Cerebellar cortex (tissue), 1 donor: Measurements from ENCODE around the gene JARID2.
A peak's percentile ranks its signal among the peaks of the same experiment; 100 is the strongest.

Experiments
- DNase-seq: peaks from one replicate; pipeline ENCODE4 v3.0.0-alpha.2; 2015; ENCODE audit warnings: low spot score

JARID2 gene

DNA sequence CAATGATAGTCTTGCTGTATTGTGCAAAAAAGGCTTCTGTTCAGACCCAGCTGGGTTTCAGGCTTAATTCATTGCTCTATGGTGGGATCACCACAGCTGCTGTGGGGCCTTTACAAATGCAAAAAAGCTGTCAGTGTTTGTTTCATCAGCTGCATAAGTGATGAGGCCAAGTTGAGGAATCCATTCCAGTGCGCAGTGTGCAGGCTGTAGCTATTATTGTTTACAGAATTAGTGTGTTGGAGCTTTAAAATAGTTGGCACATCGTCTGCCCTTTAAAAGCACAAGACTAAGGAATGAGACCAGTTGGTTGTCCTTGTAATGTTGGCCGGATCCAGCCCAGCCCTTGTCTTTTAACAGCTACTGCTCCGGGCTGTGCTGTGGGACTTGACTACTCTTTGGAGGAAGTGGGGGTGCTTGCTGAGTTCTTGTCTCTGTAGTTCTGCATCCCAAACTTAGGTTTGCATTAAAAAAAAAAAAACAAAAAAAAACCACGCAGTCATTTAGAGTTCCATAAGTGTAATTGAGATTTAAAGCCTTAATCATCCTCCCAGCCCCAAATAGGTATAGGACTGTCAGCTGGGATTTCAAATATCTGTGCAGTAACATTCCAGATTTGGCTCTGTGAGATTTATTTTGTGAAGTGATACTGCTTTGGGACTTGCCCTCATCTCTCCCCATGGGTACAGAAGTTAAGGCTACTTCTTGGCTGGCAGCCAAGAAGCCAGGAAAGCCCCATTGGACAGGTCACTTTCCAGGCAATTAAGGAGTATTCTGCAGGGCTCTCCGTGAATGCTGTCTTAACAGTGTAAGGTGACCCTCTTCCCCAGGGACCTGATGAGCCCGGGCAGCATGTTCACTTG is 19.3 kb downstream of the JARID2 start:
- peak; percentile 59 for DNase-seq

DNA sequence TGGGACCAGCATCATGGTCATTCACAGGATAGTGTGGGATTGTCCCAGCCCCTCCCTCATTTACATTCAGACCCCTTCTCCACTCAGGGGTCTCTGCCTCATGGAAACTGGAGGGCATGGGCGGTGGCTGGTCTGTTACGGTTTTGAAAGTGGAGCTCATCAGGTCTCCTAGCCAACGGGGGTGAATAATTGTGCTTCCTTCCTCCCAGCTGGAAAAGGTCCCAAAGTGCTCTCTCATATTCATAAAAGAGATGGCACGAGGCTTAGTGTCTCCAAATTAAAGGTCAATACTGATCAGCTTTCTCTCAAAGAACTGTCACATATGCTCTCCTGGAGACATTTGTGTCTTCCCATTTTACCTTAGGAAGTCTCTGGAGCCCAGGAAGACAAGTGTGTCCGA is 19.9 kb downstream of the JARID2 start:
- no peak for DNase-seq

DNA sequence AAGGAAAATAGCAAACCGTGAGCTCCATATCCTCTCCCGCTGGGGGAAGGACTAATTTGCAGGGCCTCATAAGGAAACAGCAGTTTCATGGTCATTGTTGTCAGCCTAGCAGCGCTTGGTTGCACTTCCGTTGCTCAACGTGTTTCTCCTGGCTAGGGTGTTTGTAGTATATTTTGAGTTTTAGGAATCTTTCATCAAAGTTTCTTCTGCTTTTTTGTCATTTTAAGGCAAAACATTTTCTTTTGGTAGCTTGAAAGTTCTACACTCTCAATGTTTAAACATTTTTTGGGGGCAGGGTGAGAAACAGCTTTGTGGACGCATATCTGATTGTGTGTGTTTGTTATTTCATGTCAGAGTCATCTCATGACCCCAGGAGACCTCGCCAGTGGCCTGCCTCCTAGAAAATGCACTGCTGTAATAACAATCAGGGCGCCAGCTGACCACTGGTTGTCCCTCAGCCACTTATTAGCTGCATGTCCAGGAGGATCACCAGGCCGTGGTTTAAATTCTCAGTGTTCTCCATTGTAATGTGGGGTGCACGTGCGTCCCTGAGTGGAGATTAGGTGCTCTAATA is 20.6 kb downstream of the JARID2 start:
- no peak for DNase-seq

DNA sequence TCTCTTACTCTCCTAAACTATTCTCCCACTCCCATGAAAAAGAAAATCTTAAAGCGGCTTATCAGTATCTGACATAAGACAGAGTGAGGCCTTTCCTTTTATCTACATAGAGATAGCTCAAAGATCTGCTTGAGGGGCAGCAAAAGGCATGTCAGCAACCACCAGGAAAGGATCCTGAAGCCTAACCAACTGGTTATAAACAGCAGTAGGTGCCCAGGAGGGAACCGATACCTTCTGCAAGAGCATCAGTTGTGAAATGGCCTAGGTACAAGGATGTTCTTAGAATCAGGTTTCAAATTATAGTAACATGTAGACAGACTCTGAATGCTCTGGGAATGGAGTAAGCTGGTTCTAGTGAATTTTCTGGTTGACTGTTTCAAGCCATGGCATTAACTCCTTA is 21.4 kb downstream of the JARID2 start:
- no peak for DNase-seq

DNA sequence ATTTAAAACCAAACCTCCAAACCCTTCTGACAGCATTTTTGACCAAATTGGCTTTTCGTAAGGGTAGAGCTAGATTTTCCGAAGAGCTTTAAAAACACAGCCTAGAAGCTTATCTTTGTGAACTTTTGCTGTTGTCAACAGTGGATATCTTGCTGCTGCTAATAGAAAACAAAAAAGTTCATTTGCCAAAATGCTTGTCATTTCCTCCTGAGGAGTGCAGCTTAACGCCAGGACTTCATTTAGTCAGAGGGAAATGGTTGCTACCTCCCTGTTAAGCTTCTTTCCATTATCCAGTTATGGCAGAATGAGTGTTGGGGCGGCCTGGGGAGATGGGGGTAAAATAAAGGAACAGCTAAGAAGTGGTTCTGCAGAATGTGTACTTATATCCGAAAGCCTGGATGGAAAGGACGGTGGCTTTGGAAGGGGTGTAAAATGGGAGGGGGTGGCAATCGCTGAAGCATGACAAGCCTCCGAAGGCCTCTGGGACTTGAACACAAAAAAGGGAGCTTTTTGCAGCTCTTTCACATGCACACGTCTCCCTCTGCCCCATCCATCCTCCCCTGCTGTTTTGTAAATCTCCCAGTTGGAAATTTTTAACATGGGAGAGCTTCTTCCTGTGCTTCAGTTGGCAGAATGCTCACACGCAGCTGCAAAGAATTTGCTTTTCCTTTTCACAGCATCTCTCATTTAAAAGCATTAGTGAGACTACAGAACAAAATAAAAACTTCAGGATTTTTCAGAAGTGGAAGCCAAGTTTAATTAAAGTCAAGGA is 22.5 kb downstream of the JARID2 start:
- DNase-seq = no peak

DNA sequence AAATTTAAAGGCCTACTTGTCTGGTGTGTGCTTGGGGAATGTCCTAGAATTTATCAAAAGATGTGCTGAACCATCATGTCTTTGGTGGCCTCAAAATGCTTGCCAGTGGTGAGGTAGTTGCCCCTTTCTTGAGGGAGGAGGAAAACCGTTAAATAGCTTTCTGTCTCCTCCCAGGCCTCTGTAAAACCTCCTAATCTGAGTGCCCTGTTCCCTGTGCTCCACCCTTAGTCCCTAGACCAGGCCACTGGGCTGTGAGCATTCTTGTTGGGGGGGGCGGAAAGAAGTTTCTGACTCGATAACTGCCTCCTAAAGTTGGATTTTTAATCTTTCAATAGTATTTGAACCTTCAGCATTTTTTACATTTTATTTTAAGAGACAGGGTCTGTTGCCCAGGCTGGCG is 23.1 kb downstream of the JARID2 start:
- DNase-seq = no peak

DNA sequence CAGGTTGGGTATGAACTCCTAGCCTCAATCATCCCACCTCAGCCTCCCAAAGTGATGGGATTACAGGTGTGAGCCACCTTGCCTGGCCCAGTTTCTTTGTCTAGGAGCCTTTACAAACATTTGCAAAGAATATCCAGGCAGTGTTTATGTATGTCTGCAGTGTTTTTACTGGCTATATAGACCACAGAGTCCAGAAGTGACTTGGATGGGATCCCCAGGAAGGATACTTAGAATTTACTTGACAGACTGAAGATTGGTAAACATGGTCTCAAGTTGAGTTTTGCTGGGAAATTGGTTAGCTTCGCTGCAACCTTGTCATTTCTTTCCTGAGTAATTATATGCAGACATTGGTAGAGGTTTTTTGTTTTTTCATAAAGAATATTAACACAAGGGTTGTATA is 23.8 kb downstream of the JARID2 start:
- no peak for DNase-seq

DNA sequence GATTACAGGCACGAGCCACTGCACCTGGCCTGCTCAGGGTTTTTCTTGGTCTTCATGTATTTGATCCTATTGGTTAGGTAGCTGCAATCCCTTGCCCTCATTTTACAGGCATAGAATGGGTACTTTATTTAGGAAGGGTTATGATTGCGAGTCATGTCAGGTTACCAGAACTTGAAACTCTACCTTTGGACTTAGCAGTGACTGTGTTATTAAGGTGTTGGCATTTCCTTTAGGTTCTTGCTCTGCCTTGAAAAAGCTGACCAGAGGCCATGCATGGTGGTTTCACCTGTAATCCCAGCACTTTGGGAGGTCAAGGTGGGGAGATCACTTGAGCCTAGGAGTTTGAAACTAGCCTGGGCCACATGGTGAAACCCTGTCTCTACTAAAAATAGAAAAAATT is 24.5 kb downstream of the JARID2 start:
- no peak for DNase-seq

DNA sequence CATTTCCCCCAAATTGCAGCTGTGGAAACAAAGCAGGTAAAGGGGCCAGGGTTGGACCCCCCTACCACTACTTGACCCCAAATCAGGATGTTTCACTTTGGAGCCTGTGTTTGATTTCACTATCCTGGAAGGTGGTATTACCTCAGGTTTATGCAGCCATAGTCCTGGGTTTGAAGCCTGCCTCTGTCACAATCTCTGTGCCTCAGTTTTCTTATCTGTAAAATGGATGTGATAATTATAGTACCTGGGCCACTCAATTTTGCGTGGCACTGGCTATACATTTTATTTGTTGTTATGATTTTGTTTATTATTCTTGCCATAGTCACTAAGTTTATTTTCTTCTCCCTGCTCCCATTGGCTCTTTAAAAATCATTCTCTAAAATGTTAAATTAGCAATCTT is 26.7 kb downstream of the JARID2 start:
- no peak for DNase-seq

DNA sequence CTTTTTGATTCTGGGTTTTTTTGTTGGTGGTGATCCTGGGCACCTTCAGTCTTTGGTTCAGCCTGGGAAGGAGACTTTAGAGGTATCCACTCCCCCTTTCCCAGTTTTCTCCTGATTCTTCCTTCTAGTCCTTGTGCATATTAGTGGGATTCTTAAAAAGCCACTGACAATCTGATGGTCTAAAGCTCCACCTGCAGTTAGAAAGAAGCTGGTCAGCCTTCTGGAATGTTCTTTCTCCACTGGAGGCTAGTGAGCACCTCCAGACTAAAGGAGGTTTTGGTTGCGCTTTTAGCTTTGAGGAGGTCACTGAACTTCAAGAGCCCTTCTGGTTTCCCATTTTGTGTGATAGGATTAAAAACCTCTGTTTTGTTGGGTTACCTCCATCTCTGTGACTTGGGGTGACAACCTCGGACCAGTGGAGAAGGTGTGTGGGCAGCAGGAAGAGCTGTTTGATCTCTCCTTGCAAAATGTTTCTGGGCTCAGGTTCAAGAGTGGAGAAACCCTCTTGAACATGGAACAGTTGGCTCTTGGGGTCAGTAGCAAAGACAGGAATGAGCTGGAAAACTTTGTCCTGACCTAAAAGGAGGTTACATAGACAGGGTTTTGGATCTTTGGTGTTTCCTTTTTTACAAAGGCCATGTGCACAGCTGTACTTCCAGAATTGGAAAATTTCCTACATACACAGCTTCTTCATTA is 29.0 kb downstream of the JARID2 start:
- no peak for DNase-seq

DNA sequence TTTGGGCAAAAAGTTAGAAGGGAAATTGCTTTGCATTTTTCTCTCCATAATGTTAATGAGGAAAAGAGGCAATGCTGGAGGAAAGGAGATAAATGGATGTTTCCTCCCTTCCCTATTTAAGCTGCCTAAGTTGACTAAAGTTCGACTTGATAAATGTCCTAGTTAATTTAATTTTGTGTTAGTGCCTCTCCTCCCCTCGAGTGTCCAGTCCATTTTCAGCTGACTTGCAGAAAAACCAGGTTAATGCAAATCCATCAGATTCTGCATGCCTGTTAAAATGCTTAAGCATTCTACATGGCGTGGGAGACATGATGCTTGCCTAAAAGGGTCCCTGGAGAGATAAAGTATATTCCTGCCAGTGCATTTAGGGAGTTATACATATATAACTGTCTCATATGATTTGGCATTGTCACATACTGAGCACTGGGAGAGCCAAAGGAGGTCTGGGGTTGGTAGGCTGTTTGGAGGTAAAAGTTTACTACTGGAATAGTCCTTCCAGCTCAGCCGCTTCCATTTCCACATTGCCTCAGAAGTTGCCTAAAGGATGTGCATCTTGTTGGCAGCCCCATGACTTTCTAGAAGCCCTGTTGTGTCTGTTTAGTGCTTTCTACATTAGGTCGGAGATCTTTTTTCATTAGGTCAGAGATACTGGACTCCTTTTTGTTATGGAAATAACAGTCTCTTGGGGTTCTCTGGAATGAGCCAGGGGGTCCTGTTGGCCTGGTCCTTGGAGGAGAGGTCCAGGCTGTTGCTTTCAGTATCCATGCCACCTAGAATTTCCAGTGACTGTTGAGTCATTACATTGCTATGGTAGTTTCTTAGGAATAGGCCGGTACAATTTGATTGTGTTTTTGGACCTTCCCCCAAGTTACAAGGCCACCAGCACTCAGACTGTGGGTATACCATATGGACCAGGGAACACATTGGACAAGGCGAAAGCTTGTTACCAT is 30.4 kb downstream of the JARID2 start:
- no peak for DNase-seq

DNA sequence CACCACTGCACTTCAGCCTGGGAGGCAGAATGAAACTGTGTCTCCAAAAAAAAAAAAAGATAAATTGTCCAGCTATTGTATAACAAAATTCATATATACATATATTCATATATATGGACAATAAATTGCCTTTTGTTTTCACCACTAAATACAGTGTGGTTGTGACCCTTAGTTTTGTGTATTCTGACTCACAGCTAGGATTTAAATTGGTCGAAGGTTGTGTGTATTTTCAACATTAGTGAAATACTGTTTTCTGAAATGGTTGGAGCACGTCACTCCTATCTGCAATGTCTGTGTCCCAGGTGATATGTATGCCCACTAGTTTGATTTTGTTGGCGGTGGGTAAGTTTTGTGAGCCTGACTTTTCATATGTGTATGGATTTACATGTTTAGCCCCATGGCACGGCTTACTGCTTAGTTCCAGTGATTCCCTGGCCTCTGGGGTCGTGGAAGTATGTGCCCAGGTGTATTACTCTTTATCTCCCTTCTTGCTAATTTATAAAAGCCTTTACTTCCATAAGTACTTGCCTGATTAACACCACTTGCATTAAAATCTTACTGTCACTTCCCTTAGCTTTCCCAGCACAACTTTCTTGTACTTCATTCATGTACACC is 33.3 kb downstream of the JARID2 start:
- no peak for DNase-seq

DNA sequence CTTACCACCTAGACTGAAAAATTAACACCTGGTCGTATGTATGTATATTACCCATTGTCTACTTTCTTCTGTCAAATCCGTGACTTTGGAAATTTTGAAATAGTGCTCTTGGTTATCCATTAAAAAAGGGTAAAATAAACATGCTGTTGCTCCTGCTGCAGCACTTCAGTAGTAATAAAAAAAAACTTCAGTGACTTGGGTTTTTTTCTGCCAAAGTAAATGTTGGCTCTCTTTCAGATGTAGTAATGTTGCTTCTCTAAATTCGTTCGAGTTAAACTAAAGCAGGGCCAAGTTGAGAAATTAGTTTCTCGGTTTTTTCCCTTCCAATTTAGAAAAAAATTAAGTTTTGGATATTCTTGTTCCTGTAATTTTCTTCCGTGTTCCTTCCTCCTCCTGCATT is 34.2 kb downstream of the JARID2 start:
- no peak for DNase-seq

DNA sequence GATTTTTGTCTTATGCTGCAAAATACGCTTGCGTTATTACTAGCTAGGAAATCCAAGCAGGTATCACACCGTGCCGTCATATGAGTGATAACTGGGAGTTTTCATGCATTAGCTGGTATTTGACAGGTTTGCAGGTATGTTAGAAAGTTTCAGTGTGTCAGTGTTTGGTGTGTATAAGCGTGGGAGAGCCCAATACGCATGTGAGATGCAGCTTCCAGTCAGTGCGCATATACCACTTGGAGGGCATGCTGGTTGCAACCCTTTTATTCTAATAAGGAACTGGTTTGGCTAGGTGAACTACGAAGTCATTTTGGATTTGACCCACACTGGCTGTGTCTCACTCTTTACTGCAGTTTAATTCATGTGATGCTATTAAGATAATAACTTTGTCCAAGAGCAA is 35.1 kb downstream of the JARID2 start:
- no peak for DNase-seq

DNA sequence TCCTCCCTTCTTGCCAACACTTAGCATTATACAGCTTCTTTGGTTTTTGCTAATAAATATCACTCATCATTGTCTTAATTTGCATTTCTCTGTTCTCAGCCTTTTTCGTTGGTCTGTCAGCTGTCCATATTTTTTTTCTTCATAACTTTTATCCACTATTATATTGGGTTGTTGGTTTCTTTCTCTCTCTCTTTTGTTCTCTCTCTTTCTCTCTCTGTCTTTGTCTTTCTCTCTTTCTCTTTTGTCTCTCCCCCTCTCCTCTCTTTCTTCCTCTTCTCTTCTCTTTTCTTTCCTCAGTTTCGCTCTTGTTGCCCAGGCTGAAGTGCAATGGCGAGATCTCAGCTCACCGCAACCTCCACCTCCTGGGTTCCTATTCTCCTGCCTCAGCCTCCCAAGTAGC is 36.5 kb downstream of the JARID2 start:
- DNase-seq = no peak

DNA sequence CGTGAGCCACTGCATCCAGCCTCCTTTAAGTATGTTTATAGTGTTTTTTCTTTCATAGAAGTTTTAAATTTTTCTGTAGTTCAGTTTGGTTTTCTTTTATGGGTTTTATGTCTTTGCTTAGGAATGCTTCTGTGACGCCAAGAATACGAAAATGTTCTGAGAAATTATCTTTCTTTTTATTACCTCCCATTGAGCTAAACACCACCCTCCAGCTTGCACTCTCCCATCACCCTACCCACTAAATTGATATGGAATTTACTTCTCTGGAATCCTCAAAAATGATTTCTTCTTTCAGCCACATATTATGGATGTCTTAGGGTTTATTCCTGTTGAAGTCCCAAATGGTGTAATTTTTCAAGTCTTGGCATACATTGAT is 38.1 kb downstream of the JARID2 start:
- no peak for DNase-seq

DNA sequence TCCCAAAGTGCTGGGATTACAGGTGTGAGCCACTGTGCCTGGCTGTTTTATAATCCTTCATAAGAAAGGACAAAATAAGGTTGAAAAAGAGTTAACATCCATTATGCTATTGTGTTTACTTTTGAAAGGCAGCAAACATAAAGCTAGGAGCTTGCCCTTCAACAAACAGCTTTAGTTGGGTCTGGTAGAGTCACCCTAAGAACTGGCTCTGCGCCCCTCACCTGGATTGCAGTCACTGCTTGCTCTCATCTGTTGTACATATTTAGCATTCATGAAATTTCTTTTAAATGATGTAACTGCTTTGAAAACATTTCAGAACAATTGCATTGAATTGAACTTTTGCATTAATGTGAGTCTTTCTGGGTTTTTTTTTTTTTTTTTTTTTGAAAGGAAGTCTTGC is 38.9 kb downstream of the JARID2 start:
- no peak for DNase-seq

DNA sequence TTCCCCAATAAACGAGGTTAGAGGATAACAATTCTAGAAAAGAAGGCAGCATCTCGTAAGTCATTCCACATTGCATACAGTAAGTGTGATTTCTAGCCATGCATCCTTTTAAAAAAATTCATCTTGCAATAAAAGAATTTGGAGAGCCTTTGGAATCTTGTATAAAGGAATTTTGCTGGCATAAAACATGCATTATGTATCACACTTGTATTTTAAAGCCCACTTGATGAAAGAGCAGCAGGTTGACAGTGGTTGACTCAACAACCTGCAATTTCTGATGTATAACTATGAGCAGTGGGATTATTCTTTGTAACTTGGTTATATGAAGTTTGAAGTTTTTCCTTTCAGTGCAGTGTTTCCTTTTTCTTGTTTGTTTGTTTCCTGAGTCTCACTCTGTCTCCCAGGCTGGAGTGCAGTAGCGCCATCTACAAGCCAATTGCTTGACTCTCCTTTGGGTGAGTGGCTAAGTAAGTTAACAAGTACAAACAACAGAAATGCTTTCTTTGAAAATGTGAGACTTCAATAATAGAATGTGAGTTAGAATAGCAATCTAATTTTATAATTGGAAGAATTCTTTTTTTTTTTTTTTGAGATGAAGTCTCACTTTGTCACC is 39.9 kb downstream of the JARID2 start:
- no peak for DNase-seq

DNA sequence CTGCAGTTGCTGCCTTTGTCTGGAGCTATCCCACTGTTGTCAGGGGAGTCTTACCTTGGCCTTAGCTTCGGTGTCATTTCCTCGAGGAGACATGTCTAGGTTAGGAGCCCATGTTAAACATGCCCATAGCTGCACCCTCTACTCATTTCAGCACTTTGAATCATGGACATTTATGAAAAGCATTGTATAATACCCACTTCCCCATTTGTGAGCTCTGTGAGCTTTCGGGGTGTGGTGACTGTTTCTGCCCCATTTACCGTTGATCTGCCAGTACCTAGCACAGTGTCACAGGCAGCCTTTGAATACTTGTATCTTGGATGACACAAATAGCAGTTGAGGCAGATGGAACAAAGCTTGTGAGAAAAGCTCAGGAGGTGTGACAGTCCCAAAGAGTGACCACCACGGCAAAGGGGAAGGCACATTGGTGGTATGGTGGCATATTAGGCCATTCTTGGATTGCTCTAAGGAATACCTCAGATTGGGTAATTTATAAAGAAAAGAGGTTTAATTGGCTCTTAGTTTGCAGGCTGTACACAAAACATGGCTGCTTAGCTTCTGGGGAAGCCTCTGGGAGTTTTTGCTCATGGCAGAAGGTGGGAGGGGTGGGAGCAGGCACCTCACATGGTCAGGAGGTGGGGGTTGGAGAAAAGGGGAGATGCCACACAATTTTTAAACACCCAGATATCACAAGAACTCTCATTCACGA is 42.0 kb downstream of the JARID2 start:
- DNase-seq = no peak

DNA sequence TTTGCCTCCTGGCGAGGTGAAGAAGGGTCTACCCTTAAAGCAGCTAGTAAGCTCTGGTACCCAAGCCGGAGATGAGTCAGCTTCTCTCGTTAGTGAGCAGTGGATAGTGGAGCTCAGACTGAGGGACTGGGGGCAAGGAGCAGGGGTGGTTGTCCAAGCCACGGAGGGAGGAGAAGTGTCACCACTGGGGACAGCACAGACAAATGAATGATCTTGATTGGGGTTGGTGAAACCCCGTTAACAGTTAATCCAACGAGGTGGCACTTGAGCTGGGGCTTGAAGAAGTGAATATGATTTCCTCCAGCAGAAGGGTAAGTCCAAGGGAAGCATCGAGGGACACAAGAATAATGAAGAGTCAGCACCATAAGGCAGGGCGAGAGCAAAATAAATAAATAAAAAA is 43.0 kb downstream of the JARID2 start:
- no peak for DNase-seq
